ENCODE data around the gene KRTAP12-1. TPM values are rescaled to one million over a fixed set of nuclear protein-coding genes. Genes with fewer than 3 reads are reported as not detected.

KRTAP12-1 gene
- total and polyA plus RNA-seq, 2 of the 8 experiments (the other 6 are each of a cell fraction or from before 2014, with no cell fraction given): 0.50 to 0.73 TPM

DNA sequence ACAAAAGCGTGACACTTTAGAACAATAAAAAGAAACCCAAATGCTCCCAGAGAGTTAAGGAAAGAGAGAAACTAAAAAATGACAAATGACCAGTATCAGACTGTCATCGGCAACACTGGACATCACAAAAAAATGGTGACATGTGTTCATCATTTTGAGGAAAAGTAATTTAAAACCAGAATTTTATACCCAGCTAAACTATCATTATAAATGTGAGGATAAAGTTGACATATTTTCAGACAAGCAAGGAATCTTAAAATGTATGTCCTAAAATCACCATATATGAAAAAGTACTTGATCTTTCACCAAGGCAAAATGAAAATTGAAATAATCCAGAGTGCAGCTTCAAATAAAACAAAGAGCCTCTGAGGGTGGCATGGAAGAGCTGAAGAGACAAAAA lies 37.1 kb downstream of the KRTAP12-1 start:
- no peak overlapping the region for H2BK15ac ChIP-seq (ENCODE audit: low read length)
- peaks cover 2 to 8% of the 10 kb centered on the region in 2 experiments; a peak in 3 of 4 replicates for H3K9me3 ChIP-seq (ENCODE audit: insufficient read depth in 2 of 2, low read depth in 1 of 2, low read length in 1 of 2)
- no peak overlapping the region for H3K4ac ChIP-seq (replicated peaks; ENCODE audit: insufficient read length, low read depth, low read length)
- no peak overlapping the region for H3K9ac ChIP-seq (replicated peaks in 1 of 4; ENCODE audit: extremely low read depth in 1 of 4, low read depth in 3 of 4, low read length in 3 of 4)
- no peak overlapping the region for H4K91ac ChIP-seq (replicated peaks; ENCODE audit: insufficient read length, low read length)
- no peak overlapping the region for H2BK12ac ChIP-seq (ENCODE audit: low read depth, low read length)
- H3K4me2 ChIP-seq (ENCODE audit: insufficient read depth in 1 of 2, low read depth in 2 of 2, low read length in 2 of 2): no peak overlapping the region
- ChIA-PET CTCF (ENCODE audit: partially characterized antibody) (no interaction called here), POLR2A (ENCODE audit: partially characterized antibody) (no interaction called here)
- H3K79me1 ChIP-seq (ENCODE audit: low read depth, low read length): no peaks in the 10 kb centered on the region; the same call in 1 of the 2 replicates
- no peak overlapping the region for H3K27ac ChIP-seq (ENCODE audit: low read depth, low read length)
- 35% methylated on average over 2 of the region's 2 CpGs; no CpG with 5 or more reads in 1 of the 2 experiments for WGBS, 2 experiments (ENCODE audit: extremely low coverage in 1 of 2, insufficient coverage in 1 of 2, insufficient read length in 1 of 2, insufficient replicate concordance in 2 of 2, low coverage in 1 of 2, low lambda C conversion rate in 2 of 2, missing lambda C conversion rate in 1 of 2)
- no peak overlapping the region for H2AK5ac ChIP-seq (ENCODE audit: low read depth, low read length)
- no peak overlapping the region for H2BK120ac ChIP-seq (replicated peaks; ENCODE audit: low read depth, low read length)
- H3K4me1 ChIP-seq (replicated peaks in 1 of 4; ENCODE audit: control insufficient read depth in 3 of 4, insufficient read depth in 4 of 4, low read length in 3 of 4): peaks cover 0 to 14% (median 4%) of the 10 kb centered on the region in 4 experiments; a peak in 3 of 7 replicates
- no peak overlapping the region for H2AFZ ChIP-seq (ENCODE audit: low read length)
- no peaks in the 10 kb centered on the region for H3K79me2 ChIP-seq (ENCODE audit: control insufficient read depth in 1 of 2, insufficient read depth in 2 of 2, low read length in 2 of 2)
- no peak overlapping the region for H3K23ac ChIP-seq (ENCODE audit: insufficient read length)
- H3K4me3 ChIP-seq (ENCODE audit: extremely low read depth in 1 of 4, insufficient read depth in 2 of 4, low read depth in 3 of 4, low read length in 4 of 4): no peak overlapping the region
- no peaks in the 10 kb centered on the region for H4K20me1 ChIP-seq (replicated peaks in 1 of 2; ENCODE audit: control insufficient read depth in 1 of 2, insufficient read depth in 2 of 2, low read length in 2 of 2)
- H3K56ac ChIP-seq (replicated peaks; ENCODE audit: insufficient read length, low read depth, low read length): no peak overlapping the region
- H3K23me2 ChIP-seq (ENCODE audit: low read depth, low read length): no peaks in the 10 kb centered on the region; the same call in 1 of the 2 replicates
- no peak overlapping the region for H2BK20ac ChIP-seq (ENCODE audit: low read length)
- H3K36me3 ChIP-seq (ENCODE audit: control insufficient read depth in 2 of 4, insufficient read depth in 4 of 4, low read length in 3 of 4): no peaks in the 10 kb centered on the region
- H3K14ac ChIP-seq (ENCODE audit: insufficient read length): no peak overlapping the region
- H4K8ac ChIP-seq (ENCODE audit: extremely low read depth, insufficient read depth, low read length): no peak overlapping the region
- no peaks in the 10 kb centered on the region for H3K27me3 ChIP-seq (replicated peaks in 1 of 4; ENCODE audit: control insufficient read depth in 3 of 4, extremely low read depth in 1 of 4, insufficient read depth in 3 of 4, low read length in 3 of 4)
- no peak overlapping the region for H4K5ac ChIP-seq (ENCODE audit: insufficient read length, low read depth, low read length)
- H2BK5ac ChIP-seq (ENCODE audit: low read depth, low read length): no peak overlapping the region
- no peak overlapping the region for H3K18ac ChIP-seq (ENCODE audit: extremely low read depth, low read length)
- FAIRE-seq (no peak), DNase-seq (ENCODE audit: low read depth in 1 of 2, low spot score in 2 of 2) (no peak)
- TF ChIP-seq CTBP2 (IDR thresholded peaks at IDR 0.05; ENCODE audit: borderline replicate concordance, insufficient read depth, insufficient read length, low read length): no peak
- TF ChIP-seq JUND (IDR thresholded peaks at IDR 0.05; ENCODE audit: low read length): no peak
- TF ChIP-seq KDM4A (IDR thresholded peaks at IDR 0.05; ENCODE audit: low read depth, low read length, severe bottlenecking): no peak
- TF ChIP-seq, protein P1, sequence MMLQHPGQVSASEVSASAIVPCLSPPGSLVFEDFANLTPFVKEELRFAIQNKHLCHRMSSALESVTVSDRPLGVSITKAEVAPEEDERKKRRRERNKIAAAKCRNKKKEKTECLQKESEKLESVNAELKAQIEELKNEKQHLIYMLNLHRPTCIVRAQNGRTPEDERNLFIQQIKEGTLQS (IDR thresholded peaks at IDR 0.05; ENCODE audit: insufficient read depth, low read depth, low read length): no peak
- no peak for TF ChIP-seq POU5F1 (IDR thresholded peaks at IDR 0.05; ENCODE audit: low read depth, low read length)
- TF ChIP-seq SIX5 (IDR thresholded peaks at IDR 0.05; ENCODE audit: low read depth, low read length): no peak
- TF ChIP-seq ASH2L (IDR thresholded peaks at IDR 0.05; ENCODE audit: low read length): no peak
- TF ChIP-seq SP1 (IDR thresholded peaks at IDR 0.05; ENCODE audit: low read depth, low read length): no peak
- TF ChIP-seq SP4 (IDR thresholded peaks at IDR 0.05; ENCODE audit: low read length): no peak
- no peak for TF ChIP-seq POLR2AphosphoS5 (IDR thresholded peaks at IDR 0.05; ENCODE audit: low read depth, low read length)
- TF ChIP-seq CREB1 (IDR thresholded peaks at IDR 0.05): no peak
- no peak for TF ChIP-seq TBP (IDR thresholded peaks at IDR 0.05; ENCODE audit: low read depth, low read length)

All from H1 (cell line).